HG03135 (cell line): ENCODE data around the gene ADGRF4.

Experiments
- ATAC-seq: cut with Tn5 transposase; IDR thresholded peaks from one replicate; pipeline ENCODE4 v1.9.1; 2021; ENCODE audit warnings: mild to moderate bottlenecking, moderate library complexity; ENCODE audit not compliant: unreplicated experiment

Gene ADGRF4

GRCh38 chr6:47680724-47681123 lies 17.7 kb upstream of the ADGRF4 start:
- ATAC-seq = no peak

GRCh38 chr6:47681201-47681990 lies 17.0 kb upstream of the ADGRF4 start:
- ATAC-seq = no peak

- no peak for ATAC-seq
These were observed 12.0 kb upstream of the ADGRF4 start for GRCh38 chr6:47686411-47686810.

- ATAC-seq = no peak
These were observed 10.9 kb upstream of the ADGRF4 start for GRCh38 chr6:47687432-47687831.

GRCh38 chr6:47690214-47690613 lies 8.2 kb upstream of the ADGRF4 start:
- ATAC-seq = no peak

- ATAC-seq = no peak
These were observed 7.6 kb upstream of the ADGRF4 start for GRCh38 chr6:47690791-47691190.

GRCh38 chr6:47697925-47698324 lies 455 bp upstream of the ADGRF4 start:
- ATAC-seq = no peak

- ATAC-seq = no peak
These were observed 1.7 kb downstream of the ADGRF4 start for GRCh38 chr6:47700053-47700452.

GRCh38 chr6:47700596-47700995 lies 2.2 kb downstream of the ADGRF4 start:
- ATAC-seq = no peak

GRCh38 chr6:47701363-47701762 lies 3.0 kb downstream of the ADGRF4 start:
- ATAC-seq = peak; percentile 91

GRCh38 chr6:47709160-47709559 lies 10.8 kb downstream of the ADGRF4 start:
- no peak for ATAC-seq

- no peak for ATAC-seq
These were observed 11.9 kb downstream of the ADGRF4 start for GRCh38 chr6:47710295-47710694.

- no peak for ATAC-seq
These were observed 14.8 kb downstream of the ADGRF4 start for GRCh38 chr6:47713200-47713599.

- no peak for ATAC-seq
These were observed 16.4 kb downstream of the ADGRF4 start for GRCh38 chr6:47714802-47715201.

- ATAC-seq = no peak
These were observed 17.4 kb downstream of the ADGRF4 start for GRCh38 chr6:47715782-47716181.

- no peak for ATAC-seq
These were observed 17.8 kb downstream of the ADGRF4 start for GRCh38 chr6:47716207-47716606.

- no peak for ATAC-seq
These were observed 20.2 kb downstream of the ADGRF4 start for GRCh38 chr6:47718571-47718970.

GRCh38 chr6:47721189-47721588 lies 22.8 kb downstream of the ADGRF4 start:
- ATAC-seq = no peak

GRCh38 chr6:47722194-47722593 lies 23.8 kb downstream of the ADGRF4 start:
- peak; percentile 56 for ATAC-seq

- ATAC-seq = no peak
These were observed 25.9 kb downstream of the ADGRF4 start for GRCh38 chr6:47724300-47724699.

GRCh38 chr6:47727391-47727790 lies 29.0 kb downstream of the ADGRF4 start:
- ATAC-seq = no peak

GRCh38 chr6:47729019-47729418 lies 30.6 kb downstream of the ADGRF4 start:
- no peak for ATAC-seq

GRCh38 chr6:47729457-47729856 lies 31.1 kb downstream of the ADGRF4 start:
- no peak for ATAC-seq
